GM23248 (cell line): ENCODE results near the gene RARG.

Experiments used
- EZH2 ChIP-seq: fragments of 200-600 bp; sonication (generic); IDR thresholded peaks from 2 replicates; pipeline ENCODE4 v1.6.1; 2018; ENCODE audit warnings: antibody characterized with exemption, mild to moderate bottlenecking; ENCODE audit not compliant: insufficient read depth, poor library complexity, severe bottlenecking
- EZH2phosphoT487 ChIP-seq: fragments of 200-600 bp; sonication (generic); IDR thresholded peaks from 2 replicates; pipeline ENCODE4 v1.6.1; 2018; ENCODE audit warnings: antibody characterized with exemption, moderate library complexity, mild to moderate bottlenecking, low read depth; ENCODE audit not compliant: insufficient read depth

DNA sequence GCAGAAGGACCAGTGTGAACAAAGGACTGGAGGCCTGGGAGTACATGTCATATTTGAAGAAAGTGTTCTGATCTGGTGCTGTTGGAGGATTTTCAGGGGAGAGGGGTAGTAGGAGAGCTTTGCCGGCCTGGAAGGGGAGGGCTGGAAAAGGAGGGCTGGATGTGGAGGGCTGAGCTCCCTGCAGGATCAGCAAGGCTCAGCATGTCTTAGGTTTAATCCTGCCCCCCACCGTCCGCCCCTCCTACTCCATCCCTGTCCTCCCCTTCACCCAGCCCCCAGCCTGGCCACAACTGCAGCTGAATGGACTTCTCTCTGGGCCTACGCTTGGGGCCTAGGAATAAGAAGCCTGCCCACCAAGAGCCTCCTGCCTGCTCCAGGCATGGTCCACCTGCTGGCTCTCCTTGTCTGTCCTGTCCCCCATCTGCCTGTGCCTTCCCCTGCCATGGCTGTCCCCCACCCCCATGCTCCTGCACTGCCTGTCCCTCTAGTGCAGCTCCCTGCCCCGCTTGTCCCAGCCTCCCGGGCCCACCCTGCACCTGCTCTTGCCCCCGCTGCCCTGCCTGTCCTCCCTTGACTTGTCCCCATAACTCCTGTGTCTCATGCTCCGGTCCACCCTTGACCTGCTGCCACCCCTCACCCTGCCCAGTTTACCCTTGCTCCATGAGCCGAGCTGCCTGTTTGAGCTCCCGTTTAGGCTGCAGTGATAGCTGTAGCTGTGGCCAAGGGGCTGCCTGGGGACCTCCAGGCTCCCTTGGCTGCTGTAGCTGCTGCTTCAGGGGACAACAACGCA, 9.8 kb upstream of the RARG start:
- TF ChIP-seq EZH2phosphoT487 = no peak
- no peak for TF ChIP-seq EZH2
